Urinary bladder (tissue), 4 donors: Measurements from ENCODE around the gene KCNH2. TPM values are rescaled to one million over a fixed set of nuclear protein-coding genes. Genes with fewer than 3 reads are reported as not detected.

Experiments used
- DNase-seq: peaks from one replicate; pipeline ENCODE4 v3.0.0-alpha.2; 2015; ENCODE audit errors: extremely low spot score
- H3K27ac ChIP-seq: one replicate; pipeline ENCODE4 v1.5.1; 2013; ENCODE audit warnings: low read depth, mild to moderate bottlenecking, moderate library complexity
- H3K36me3 ChIP-seq: one replicate; pipeline ENCODE4 v1.6.1; 2013; ENCODE audit warnings: mild to moderate bottlenecking, moderate library complexity; ENCODE audit not compliant: insufficient read depth
- H3K4me1 ChIP-seq: one replicate; pipeline ENCODE4 v1.6.1; 2013; ENCODE audit warnings: mild to moderate bottlenecking, moderate library complexity; ENCODE audit not compliant: insufficient read depth
- H3K4me3 ChIP-seq: one replicate; pipeline ENCODE4 v1.5.1; 2013; ENCODE audit warnings: low read depth, low read length
- WGBS: extraction: QIAGEN DNeasy Blood & Tissue Kit; methylation state at CpG from one replicate; pipeline ENCODE4 v1.1.7; 2013; 5-methylcytosine and 5-hydroxymethylcytosine counted together
- polyA plus RNA-seq: library from polyadenylated mRNA; stranded (reverse); fragments of 200-250 nt; gene quantifications from one replicate; pipeline ENCODE4 v1.2.3, GENCODE V29; 2013
- total RNA-seq: library from RNA; depleted of rRNA; stranded (reverse); fragments of >200 nt; gene quantifications from one replicate; pipeline ENCODE4 v1.2.3, GENCODE V29; 2014
- donor health status: healthy with polysubstance abuse.
- donor health status: healthy.

Gene KCNH2
- total and polyA plus RNA-seq, 2 donors = 9.9 to 48.5 TPM

DNA sequence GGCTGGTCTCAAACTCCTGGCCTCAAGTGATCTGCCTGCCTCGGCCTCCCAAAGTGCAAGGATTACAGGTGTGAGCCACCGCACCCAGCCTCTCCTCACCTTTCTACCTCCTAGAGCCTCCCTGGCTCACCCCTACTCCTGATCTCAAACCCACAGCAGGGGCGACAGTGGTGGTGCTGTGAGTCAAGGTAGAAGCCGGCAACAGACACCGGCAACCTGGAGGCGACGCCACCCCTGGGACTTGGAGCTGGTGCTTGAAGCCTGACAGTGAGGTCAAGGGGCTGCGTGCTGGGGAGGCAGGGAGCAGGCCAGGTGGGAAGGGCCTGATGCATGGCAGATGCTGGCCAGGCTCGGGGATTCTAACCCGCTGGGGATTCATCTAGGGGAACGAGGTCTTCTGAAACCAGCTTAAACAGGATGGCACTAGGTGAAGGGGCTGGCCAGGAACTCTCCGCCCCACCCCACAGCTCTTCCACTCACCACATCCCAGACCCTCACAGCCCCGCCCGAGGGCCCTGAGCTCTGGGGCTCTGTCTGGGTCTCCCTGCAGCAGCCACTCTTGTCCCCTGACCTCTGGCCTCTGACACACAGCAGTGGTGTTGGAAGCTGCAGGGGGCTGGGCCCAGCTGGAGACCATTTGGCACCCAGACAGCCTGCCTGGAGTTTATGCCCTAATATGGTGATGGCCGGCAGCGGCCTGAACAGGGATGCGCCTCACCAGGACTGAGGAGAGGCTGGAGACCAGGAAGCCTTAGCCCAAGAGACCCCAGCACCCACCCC is 16.4 kb downstream of the KCNH2 start:
- no peak overlapping the region for H3K4me3 ChIP-seq
- WGBS = 60% methylated on average over 17 of the region's 17 CpGs
- H3K4me1 ChIP-seq = no peaks in the 10 kb centered on the region
- no peaks in the 10 kb centered on the region for H3K36me3 ChIP-seq
- no peak overlapping the region for H3K27ac ChIP-seq
- no peak for DNase-seq

DNA sequence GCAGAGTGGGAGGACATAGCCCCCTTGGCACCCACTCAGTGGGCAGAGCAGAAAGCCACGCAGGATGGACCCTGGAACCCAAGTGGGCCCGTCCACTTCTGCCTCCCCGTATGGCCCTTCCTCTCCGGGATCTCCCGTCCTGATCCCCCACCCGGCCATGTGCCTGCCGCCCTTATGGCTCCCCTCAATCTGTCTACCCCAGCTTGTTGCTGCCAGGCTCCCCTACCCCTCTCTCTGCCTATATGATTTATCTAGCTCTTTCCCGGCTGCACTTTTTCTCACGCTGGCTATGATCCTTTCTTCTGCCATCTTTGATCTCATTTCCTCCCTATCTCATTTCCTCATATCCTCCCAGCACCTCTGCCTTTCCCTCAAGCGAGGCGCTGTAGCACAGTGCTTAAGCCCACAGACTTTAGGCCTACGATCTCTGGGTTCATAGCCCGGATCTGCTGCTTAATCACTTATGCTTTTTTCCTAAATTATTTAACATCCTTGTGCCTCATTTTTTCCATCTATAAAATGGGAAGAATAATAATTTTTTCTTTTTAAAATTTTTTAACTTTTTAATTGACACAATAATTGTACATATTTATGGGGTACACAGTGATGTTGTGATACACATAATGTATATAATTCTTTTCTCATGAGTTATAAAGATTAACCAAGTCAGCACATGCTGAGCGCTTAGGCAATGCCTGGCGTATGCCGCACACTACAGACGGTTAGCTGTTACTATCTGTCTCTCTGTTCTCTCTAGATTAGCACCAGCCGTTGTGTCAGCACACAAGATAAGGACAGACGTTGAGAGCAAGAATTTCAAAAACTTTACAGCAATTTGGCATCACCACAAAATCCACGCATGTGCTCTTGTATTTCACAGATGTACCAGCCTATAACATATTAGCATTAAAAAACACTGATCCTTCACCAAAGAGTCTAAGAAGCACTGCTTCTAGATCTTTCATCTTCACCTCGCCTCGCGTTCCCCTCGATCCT is 18.1 kb downstream of the KCNH2 start:
- no peak overlapping the region for H3K4me3 ChIP-seq
- no peak for DNase-seq
- no peaks in the 10 kb centered on the region for H3K4me1 ChIP-seq
- 61% methylated on average over 24 of the region's 24 CpGs for WGBS
- no peaks in the 10 kb centered on the region for H3K36me3 ChIP-seq
- no peak overlapping the region for H3K27ac ChIP-seq

DNA sequence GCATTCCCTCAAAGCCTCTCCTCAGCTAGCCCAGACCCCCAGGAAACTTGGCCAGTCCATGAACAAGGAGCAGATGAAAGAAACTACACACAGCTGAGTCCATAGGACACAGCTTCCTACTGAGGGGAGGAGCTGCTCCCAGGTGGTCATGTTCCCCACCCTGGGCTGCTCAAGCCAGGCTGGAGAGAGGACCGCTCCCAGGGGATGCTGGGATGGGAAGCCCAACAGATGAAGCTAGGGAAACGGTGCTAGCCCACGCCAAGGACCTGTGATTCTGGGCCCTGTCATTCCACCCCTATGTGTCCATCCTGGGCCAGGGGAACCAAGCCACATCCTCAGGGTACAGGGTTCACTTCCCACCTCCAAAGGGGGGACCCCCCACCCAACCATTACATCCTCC is 19.0 kb downstream of the KCNH2 start:
- DNase-seq = no peak
- WGBS = 88% methylated on average over 3 of the region's 3 CpGs
- Histone ChIP-seq H3K4me1 (no peaks in the 10 kb centered on the region), H3K27ac (no peak overlapping the region), H3K36me3 (no peaks in the 10 kb centered on the region), H3K4me3 (no peak overlapping the region)

DNA sequence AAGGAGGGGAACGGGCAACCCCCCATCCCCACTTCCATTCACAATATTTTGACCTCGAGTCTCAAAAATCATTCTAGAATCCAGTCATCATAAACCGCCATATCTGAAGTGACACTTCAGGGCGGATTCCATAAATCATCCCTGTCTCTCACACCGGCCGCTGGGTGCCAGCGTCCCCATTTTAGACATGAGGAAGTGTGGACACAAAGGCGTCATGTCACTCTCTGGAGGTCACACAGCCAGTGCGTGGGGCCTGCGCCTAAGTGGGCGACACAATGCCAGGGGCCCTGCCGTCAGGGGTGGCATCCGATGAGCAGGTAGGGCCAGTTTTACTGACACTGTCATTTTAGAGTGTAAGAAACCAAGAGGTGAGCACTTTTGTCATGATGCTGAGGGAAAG is 19.5 kb downstream of the KCNH2 start:
- no peaks in the 10 kb centered on the region for H3K36me3 ChIP-seq
- no peak for DNase-seq
- H3K27ac ChIP-seq = no peak overlapping the region
- 81% methylated on average over 13 of the region's 13 CpGs for WGBS
- no peaks in the 10 kb centered on the region for H3K4me1 ChIP-seq
- no peak overlapping the region for H3K4me3 ChIP-seq

DNA sequence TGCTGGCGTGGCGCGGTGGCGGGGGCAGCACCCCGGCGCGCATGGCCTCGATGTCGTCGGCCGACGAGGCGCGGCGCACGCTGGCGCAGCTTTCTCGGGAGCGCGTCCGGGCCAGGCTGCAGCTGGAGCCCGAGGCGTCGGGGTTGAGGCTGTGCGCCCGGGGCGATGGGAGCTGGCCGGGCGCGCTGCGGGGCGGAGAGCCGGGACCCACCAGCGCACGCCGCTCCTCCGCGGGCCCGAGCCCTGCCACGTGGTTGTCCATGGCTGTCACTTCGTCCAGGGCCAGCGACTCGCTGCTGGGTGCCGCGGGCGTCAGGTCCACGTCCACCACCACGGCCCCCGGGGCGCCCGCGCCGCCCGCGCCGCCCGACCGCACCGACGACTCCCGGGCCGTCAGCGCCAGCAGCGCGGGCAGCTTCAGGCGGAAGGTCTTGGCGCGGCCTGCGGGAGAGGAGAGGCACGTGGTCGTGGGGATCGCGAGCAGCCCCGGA is 20.0 kb downstream of the KCNH2 start:
- no peak overlapping the region for H3K4me3 ChIP-seq
- H3K27ac ChIP-seq = no peak overlapping the region
- no peak for DNase-seq
- no peaks in the 10 kb centered on the region for H3K4me1 ChIP-seq
- 68% methylated on average over 74 of the region's 74 CpGs for WGBS
- H3K36me3 ChIP-seq = no peaks in the 10 kb centered on the region

DNA sequence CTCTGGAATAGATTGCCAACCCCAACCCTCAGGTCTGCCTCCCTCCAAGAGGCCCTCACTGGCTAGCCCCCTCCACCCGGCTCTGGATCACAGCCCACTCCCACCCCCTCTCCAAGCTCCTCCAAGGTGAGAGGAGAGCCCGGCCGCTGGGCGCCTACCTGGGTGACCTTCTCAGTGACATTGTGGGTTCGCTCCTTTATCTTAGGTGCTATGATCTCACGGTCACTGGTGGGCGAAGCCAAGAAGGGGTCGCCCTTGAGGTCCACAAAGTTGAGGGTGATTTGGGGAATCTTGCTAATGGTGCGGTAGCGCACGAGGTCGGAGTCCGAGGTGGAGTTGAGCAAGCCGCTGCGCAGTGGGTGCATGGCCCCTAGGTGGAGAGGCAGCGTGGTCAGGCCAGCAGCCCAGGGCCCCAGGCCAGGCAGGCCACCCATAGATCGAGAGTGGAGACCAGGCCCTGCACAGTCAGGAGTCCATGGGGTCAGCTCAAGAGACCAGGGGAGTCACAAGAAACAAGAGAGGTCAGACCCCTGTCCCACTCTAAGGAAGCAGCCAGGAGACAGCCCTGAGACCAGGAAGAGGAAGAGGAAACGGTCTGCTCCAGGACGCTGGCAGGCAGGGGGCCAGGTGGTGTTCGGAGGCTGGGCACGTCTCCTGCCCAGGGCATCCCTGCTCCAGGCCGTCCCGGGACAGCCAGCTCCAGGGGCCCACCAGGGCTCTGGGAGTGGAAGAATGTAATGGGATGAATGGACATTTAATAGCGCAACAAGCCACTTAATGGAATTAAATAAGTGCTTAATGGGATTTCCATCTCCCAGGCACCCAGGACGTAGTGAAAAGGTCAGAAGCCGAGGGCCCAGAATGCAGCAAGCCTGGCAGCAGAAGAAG is 20.7 kb downstream of the KCNH2 start:
- no peak overlapping the region for H3K27ac ChIP-seq
- no peak for DNase-seq

DNA sequence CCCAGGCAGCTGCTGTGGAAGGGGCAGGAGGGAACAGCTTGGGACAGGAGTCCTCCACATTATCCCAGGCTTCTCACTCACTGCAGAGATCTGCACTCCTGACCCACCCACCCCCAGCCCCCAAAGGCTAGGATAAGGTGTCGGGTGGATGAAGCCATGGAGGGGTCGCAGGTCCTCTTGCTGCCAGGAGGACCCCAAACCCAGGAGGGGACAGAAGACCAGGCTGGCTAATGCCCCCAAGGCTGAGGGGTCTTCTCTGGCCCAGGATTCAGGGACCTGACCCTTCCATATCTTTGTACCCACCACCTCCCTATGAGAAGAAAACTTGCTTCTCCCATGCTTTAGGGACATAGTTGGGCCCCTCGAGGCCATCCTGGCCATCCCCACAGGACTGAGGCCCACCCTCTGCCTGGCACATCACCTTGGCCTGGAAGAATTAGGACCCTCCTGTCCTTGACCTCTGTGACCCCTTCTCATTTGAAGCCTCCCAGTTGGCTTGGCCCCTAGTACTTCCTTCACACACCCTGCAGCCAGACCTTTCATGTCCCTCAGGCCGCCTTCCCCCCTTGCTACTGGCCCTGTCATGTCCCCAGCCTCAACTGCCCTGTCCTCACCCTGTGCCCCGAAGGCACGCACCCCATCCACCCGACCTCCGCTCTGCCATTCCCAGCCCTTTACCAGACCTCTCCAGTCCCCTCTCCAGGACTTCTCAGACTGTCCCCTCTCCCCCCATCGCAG is 21.6 kb downstream of the KCNH2 start:
- Histone ChIP-seq H3K4me3 (no peak overlapping the region), H3K4me1 (no peaks in the 10 kb centered on the region), H3K27ac (no peak overlapping the region)

More for the DNA sequence above, 20.7 kb downstream of the KCNH2 start:
- H3K36me3 ChIP-seq = no peaks in the 10 kb centered on the region
- H3K4me3 ChIP-seq = no peak overlapping the region
- WGBS = 84% methylated on average over 26 of the region's 26 CpGs
- H3K4me1 ChIP-seq = no peaks in the 10 kb centered on the region

DNA sequence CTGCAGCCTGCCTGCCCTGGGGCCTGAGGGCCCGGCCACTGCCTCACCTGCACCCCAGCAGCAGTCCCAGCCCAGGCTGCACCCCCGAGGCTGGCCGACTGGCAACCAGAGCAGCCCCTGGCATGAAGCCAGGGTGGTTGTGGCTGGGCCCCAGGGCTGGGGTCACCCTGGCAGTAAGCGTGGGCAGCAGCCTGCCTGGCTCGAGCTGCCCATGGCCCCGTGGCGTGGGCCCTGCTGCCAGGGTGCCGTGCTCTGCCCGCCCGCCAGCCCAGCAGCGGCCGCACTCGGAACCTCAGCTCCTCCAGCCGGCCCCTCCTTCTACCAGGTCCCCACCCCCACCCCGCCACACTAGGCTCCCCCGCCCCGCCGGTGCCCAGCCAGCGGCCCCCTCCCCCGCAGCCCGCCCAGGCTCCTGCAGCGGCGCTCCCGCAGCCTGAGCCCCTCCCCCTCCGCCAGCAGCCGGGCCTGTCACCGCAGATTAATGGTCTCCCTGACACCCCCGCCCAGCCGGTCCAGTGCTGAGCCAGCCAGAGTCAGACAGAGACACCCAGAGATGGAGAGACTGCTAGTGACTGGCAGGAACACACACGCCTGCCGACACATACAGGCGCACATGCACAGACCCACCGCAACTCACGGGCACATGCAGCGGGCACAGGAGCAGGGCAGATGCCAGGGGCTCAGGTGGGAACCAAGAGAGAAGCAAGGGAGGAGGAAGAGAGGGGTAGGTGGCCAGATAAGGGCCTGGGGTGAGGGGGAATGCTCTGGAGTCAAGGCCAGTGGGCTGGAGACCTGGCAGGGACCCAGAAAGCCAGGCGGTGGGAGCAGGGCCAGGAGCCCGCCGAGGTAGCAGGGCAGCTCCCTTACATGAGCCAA is 22.4 kb downstream of the KCNH2 start:
- H3K4me3 ChIP-seq = no peak overlapping the region
- DNase-seq = no peak
- no peak overlapping the region for H3K27ac ChIP-seq
- H3K4me1 ChIP-seq = no peaks in the 10 kb centered on the region
- WGBS = 12% methylated on average over 38 of the region's 38 CpGs
- H3K36me3 ChIP-seq = no peaks in the 10 kb centered on the region

More for the DNA sequence above, 21.6 kb downstream of the KCNH2 start:
- WGBS = 93% methylated on average over 9 of the region's 9 CpGs
- H3K36me3 ChIP-seq = no peaks in the 10 kb centered on the region
- no peak for DNase-seq

DNA sequence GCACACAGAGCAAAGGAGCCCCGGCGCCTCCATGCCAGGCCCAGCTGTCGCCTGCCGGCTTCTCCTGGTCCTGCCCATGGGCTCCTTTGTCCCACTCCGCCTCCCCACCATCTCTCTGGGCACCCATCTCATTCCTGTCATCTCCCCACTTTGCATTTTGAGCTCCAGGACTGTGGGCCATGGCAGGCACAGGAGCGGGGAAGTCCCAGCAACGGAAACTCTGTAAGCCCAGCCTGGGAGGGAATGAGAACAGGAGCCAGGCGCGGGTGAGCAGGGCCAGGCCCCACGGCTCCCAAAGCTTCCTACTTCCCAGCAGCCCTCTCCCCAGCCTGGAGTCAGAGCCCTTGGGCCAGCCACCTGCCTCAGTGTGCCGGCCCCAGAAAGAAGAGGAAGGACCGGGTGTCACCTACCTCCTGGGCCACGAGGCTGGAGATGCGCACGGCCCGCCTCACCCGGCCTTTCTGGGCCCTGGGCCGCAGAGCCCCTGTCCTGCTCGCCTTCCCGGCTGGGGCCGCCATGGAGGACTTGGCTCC is 23.1 kb downstream of the KCNH2 start:
- Histone ChIP-seq H3K4me3 (no peak overlapping the region), H3K4me1 (no peaks in the 10 kb centered on the region), H3K27ac (no peak overlapping the region), H3K36me3 (no peaks in the 10 kb centered on the region)
- 52% methylated on average over 21 of the region's 21 CpGs for WGBS
- no peak for DNase-seq

DNA sequence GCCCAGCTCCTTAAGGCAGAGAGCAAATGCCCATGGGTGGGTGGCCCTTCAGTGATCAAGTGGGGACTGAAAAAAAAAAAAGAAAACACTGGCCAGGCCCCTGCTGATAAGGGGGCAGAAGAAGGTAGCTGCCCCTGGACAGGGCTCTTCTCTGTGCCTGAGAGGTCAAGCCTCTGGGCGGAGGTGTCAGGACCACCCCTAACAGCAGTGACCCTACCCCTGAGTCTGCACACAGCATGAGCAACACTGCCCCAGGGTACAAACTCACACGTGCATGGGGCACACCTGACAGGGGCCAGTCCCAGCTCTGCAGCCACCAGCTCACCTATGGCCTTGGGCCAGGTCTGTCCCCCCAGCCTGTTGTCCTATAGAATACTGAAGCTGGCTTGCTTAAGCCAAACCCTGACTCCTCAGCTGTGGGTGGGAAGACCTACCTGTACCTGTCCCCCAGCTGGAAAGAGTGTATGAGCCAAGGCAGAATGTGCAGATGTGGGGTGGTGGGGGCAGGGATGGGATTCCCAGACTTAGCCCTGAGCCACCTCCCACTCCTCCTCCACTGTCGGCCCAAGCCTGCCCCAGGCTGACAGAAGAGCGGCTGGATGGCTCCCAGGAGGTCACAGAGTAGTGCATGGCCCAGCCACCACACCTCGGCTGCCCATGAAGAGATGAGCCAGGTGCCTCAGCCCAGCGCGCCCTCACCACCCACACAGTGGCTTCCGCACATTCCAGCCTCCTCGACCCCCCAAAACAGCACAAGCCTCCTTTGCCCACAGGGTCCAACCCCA is 23.7 kb downstream of the KCNH2 start:
- no peak for DNase-seq
- WGBS = 77% methylated on average over 9 of the region's 9 CpGs
- Histone ChIP-seq H3K27ac (no peak overlapping the region), H3K4me3 (no peak overlapping the region), H3K36me3 (no peaks in the 10 kb centered on the region), H3K4me1 (no peaks in the 10 kb centered on the region)
